Suprapubic skin (tissue), 4 donors: Measurements from ENCODE around the gene KHDRBS2. TPM values are rescaled to one million over a fixed set of nuclear protein-coding genes. Genes with fewer than 3 reads are reported as not detected.

Experiments used
- DNase-seq, 2 donors: peaks; one replicate each; pipeline ENCODE4 v3.0.0-alpha.2; 2019; ENCODE audit warnings: low spot score in 2 of 2
- H3K27ac ChIP-seq: fragments of 200-600 bp; sonication (generic); one replicate; pipeline ENCODE4 v1.5.1; 2019
- H3K27me3 ChIP-seq: fragments of 200-600 bp; sonication (generic); one replicate; pipeline ENCODE4 v1.5.1; 2019
- H3K36me3 ChIP-seq: fragments of 200-600 bp; sonication (generic); one replicate; pipeline ENCODE4 v1.5.1; 2019
- H3K4me1 ChIP-seq: fragments of 200-600 bp; sonication (generic); one replicate; pipeline ENCODE4 v1.5.1; 2019
- H3K4me3 ChIP-seq: fragments of 200-600 bp; sonication (generic); one replicate; pipeline ENCODE4 v1.5.1; 2019; ENCODE audit warnings: mild to moderate bottlenecking
- H3K9me3 ChIP-seq: fragments of 200-600 bp; sonication (generic); one replicate; pipeline ENCODE4 v1.5.1; 2019
- EP300 ChIP-seq: sonication (generic); formaldehyde crosslinking; IDR thresholded peaks from one replicate; pipeline ENCODE4 v1.6.1; 2017; ENCODE audit warnings: antibody characterized with exemption
- POLR2A ChIP-seq, 2 donors: fragments of 450-650 bp; IDR thresholded peaks; one replicate each; pipeline ENCODE4 v1.6.1; 2017; ENCODE audit warnings: antibody characterized with exemption in 2 of 2, mild to moderate bottlenecking in 2 of 2, moderate library complexity in 2 of 2
- POLR2AphosphoS5 ChIP-seq, 3 donors: sonication (generic); formaldehyde crosslinking; IDR thresholded peaks; one replicate each; pipeline ENCODE4 v1.6.1; 2017; ENCODE audit warnings: antibody characterized with exemption in 3 of 3
- WGBS: methylation state at CpG from one replicate; pipeline ENCODE4 v1.1.5; 2018; 5-methylcytosine and 5-hydroxymethylcytosine counted together
- total RNA-seq, 4 donors: library from RNA; depleted of rRNA; stranded (reverse); fragments of >200 nt; gene quantifications; one replicate each; pipeline ENCODE4 v1.1.0, GENCODE V29; 2016
- TF ChIP-seq, protein P1 (sequence below), 2 donors: fragments of 200-600 bp in 1 of 2; fragments of 450-650 bp in 1 of 2; sonication (generic) in 1 of 2; IDR thresholded peaks; one replicate each; pipeline ENCODE4 v1.5.1; 2016 to 2019; ENCODE audit warnings: antibody characterized with exemption in 2 of 2, mild to moderate bottlenecking in 1 of 2, moderate library complexity in 1 of 2

Gene KHDRBS2
- total RNA-seq, 4 donors from 2014 or later: not detected

DNA sequence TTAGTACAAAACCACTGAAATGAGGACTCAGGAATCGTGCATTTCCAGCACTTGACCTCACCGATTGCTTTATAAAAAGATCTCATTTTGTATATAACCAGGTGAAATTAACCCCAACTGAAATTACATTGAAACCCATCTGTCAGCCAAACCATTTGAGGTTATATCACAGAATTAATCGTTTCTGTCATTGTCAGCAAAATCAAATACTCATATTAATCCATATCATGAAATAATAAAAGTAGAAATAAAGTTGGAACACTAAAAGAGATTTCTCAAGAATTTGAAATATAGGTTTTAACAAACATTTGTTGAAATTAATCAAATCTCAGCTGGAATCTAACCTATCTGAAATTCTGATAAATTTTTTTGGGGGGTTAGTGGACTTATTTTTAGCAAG is 23.7 kb downstream of the KHDRBS2 start:
- Histone ChIP-seq H3K27ac (no peak overlapping the region), H3K27me3 (no peaks in the 10 kb centered on the region), H3K9me3 (no peaks in the 10 kb centered on the region), H3K36me3 (no peaks in the 10 kb centered on the region), H3K4me3 (no peak overlapping the region), H3K4me1 (no peaks in the 10 kb centered on the region)
- WGBS: 89% methylated on average over 3 of the region's 3 CpGs
- no peak for DNase-seq
- TF ChIP-seq POLR2A (IDR thresholded peaks at IDR 0.05) (no peak), EP300 (no peak), POLR2AphosphoS5 (IDR thresholded peaks at IDR 0.05) (no peak)
- TF ChIP-seq, protein P1, sequence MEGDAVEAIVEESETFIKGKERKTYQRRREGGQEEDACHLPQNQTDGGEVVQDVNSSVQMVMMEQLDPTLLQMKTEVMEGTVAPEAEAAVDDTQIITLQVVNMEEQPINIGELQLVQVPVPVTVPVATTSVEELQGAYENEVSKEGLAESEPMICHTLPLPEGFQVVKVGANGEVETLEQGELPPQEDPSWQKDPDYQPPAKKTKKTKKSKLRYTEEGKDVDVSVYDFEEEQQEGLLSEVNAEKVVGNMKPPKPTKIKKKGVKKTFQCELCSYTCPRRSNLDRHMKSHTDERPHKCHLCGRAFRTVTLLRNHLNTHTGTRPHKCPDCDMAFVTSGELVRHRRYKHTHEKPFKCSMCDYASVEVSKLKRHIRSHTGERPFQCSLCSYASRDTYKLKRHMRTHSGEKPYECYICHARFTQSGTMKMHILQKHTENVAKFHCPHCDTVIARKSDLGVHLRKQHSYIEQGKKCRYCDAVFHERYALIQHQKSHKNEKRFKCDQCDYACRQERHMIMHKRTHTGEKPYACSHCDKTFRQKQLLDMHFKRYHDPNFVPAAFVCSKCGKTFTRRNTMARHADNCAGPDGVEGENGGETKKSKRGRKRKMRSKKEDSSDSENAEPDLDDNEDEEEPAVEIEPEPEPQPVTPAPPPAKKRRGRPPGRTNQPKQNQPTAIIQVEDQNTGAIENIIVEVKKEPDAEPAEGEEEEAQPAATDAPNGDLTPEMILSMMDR (IDR thresholded peaks at IDR 0.05): no peak

GRCh38 chr6:62246087-62246486 is 39.9 kb downstream of the KHDRBS2 start:
- H3K4me1 ChIP-seq: no peaks in the 10 kb centered on the region
- DNase-seq: no peak
- H3K4me3 ChIP-seq: no peak overlapping the region
- H3K9me3 ChIP-seq: no peaks in the 10 kb centered on the region
- no peaks in the 10 kb centered on the region for H3K27me3 ChIP-seq
- no peaks in the 10 kb centered on the region for H3K36me3 ChIP-seq
- H3K27ac ChIP-seq: no peak overlapping the region
- TF ChIP-seq, protein P1 (IDR thresholded peaks at IDR 0.05): no peak
- TF ChIP-seq POLR2A (IDR thresholded peaks at IDR 0.05) (no peak), EP300 (no peak), POLR2AphosphoS5 (IDR thresholded peaks at IDR 0.05) (no peak)

DNA sequence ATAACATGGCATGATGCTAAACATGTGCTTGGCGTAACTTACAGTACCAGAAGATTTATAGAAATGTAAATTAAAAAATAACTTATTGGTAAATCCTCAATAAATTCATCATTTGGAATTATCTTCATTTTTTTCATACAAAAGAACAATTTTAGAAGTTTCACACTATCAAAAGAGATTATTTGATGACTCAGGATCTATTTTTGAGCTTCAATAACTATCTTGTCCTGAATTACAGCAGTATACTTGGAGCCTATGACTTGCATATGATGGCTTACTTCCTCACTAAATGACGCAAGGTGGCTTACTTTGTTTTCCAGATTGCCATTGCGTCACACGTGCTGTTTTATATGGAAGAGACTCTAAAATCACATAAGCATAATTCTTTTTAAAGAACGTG is 49.2 kb downstream of the KHDRBS2 start:
- TF ChIP-seq EP300: no peak
- TF ChIP-seq, protein P1 (IDR thresholded peaks at IDR 0.05): no peak
- no peak for TF ChIP-seq POLR2A (IDR thresholded peaks at IDR 0.05)
- TF ChIP-seq POLR2AphosphoS5 (IDR thresholded peaks at IDR 0.05): no peak
- WGBS: 88% methylated on average over 5 of the region's 5 CpGs
- no peak overlapping the region for H3K4me3 ChIP-seq
- H3K4me1 ChIP-seq: no peaks in the 10 kb centered on the region
- no peak overlapping the region for H3K27ac ChIP-seq
- no peaks in the 10 kb centered on the region for H3K27me3 ChIP-seq
- DNase-seq: no peak
- no peaks in the 10 kb centered on the region for H3K36me3 ChIP-seq
- no peaks in the 10 kb centered on the region for H3K9me3 ChIP-seq

- Histone ChIP-seq H3K27me3 (no peaks in the 10 kb centered on the region), H3K36me3 (no peaks in the 10 kb centered on the region), H3K9me3 (peaks cover 4% of the 10 kb centered on the region), H3K27ac (no peak overlapping the region), H3K4me3 (no peak overlapping the region), H3K4me1 (no peaks in the 10 kb centered on the region)
- TF ChIP-seq POLR2A (IDR thresholded peaks at IDR 0.05): no peak
- no peak for TF ChIP-seq EP300
- no peak for DNase-seq
- 88% methylated on average over 4 of the region's 6 CpGs for WGBS
Measured at GRCh38 chr6:62229231-62229630, 56.8 kb downstream of the KHDRBS2 start.

GRCh38 chr6:62217866-62218265 is 68.2 kb downstream of the KHDRBS2 start:
- no peak for DNase-seq
- no peak for TF ChIP-seq EP300
- TF ChIP-seq, protein P1 (IDR thresholded peaks at IDR 0.05): no peak
- 77% methylated on average over 4 of the region's 4 CpGs for WGBS

DNA sequence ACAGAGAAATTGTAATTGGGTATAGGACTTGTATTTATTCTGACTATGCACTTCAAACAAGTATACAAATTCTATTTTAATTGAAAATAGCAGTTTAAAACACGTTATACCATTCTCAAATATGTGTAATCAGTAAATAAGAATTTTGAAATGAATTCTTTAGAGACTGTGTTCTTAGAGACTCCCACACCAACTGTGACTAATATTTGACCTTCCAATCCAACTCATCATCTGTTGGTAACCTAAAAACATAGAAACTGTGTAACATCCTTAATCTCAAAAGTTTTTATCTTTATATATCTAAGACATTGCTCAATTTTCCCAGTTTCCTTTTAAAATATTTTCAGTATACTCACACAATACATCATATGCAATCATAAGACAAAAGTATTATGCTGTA is 83.9 kb downstream of the KHDRBS2 start:
- TF ChIP-seq, protein P1 (IDR thresholded peaks at IDR 0.05): no peak
- TF ChIP-seq EP300 (no peak), POLR2A (IDR thresholded peaks at IDR 0.05) (no peak), POLR2AphosphoS5 (IDR thresholded peaks at IDR 0.05) (no peak)
- H3K4me1 ChIP-seq: no peaks in the 10 kb centered on the region
- no peak for DNase-seq
- no peaks in the 10 kb centered on the region for H3K36me3 ChIP-seq
- no peak overlapping the region for H3K27ac ChIP-seq
- H3K4me3 ChIP-seq: no peak overlapping the region
- 46% methylated on average over 1 of the region's 1 CpG for WGBS
- H3K9me3 ChIP-seq: no peaks in the 10 kb centered on the region
- H3K27me3 ChIP-seq: no peaks in the 10 kb centered on the region

More at GRCh38 chr6:62217866-62218265, 68.2 kb downstream of the KHDRBS2 start:
- Histone ChIP-seq H3K36me3 (no peaks in the 10 kb centered on the region), H3K9me3 (peaks cover 4% of the 10 kb centered on the region), H3K4me1 (no peaks in the 10 kb centered on the region), H3K4me3 (no peak overlapping the region), H3K27me3 (no peaks in the 10 kb centered on the region), H3K27ac (no peak overlapping the region)
